HCT116 (cell line): ENCODE data around the gene RAI14. TPM values are rescaled to one million over a fixed set of nuclear protein-coding genes. Genes with fewer than 3 reads are reported as not detected.

Experiments used
- ATAC-seq: fragments of 200-7000 bp; cut with Tn5 transposase; 2 replicates; pipeline ENCODE4 v1.9.1; 2020; ENCODE audit warnings: mild to moderate bottlenecking, moderate library complexity
- BruUV-seq: library from RNA; stranded (reverse); fragments of 400-500 nt; replicated peaks from 2 replicates; lab custom pipeline; 2021; lab: Mats Ljungman, UMichigan
- CTCF ChIA-PET: fragments of 300-600 bp; sonication (Branson Sonifier 250); formaldehyde crosslinking; loops from one replicate; lab custom pipeline; 2021; ENCODE audit warnings: antibody characterized with exemption; lab: Charles Lee
- POLR2A ChIA-PET: fragments of 300-600, 350-600 bp; sonication (Branson Sonifier 250); formaldehyde crosslinking; loops from one replicate; lab custom pipeline; 2021; ENCODE audit warnings: antibody characterized with exemption; lab: Charles Lee
- RAD21 ChIA-PET, 2 experiments: fragments of 300-600 bp; sonication (Branson Sonifier 250); formaldehyde crosslinking; loops; one replicate each; lab custom pipeline; 2023; ENCODE audit warnings: low total read pairs in 2 of 2; ENCODE audit not compliant: uncharacterized antibody in 2 of 2, unreplicated experiment in 2 of 2, low non-redundant PET in 1 of 2; lab: Charles Lee
- DNase-seq: peaks from one replicate; pipeline ENCODE4 v3.0.0-alpha.2; 2010; ENCODE audit warnings: low read depth, low spot score
- H2AFZ ChIP-seq: fragments of 200-600 bp; shearing (Covaris generic), sonication (generic); 2 replicates; pipeline ENCODE4 v1.6.1; 2017; ENCODE audit warnings: low read depth, mixed run types, mixed read lengths, antibody characterized with exemption, low read length; ENCODE audit not compliant: poor library complexity, severe bottlenecking
- H3K27ac ChIP-seq: 2 replicates; pipeline ENCODE4 v1.5.1; 2012; ENCODE audit warnings: low read depth, low read length
- H3K27me3 ChIP-seq: fragments of 200-600 bp; sonication (generic); 2 replicates; pipeline ENCODE4 v1.6.1; 2016; ENCODE audit warnings: mixed run types, low read length, mixed read lengths; ENCODE audit not compliant: insufficient read depth
- H3K36me3 ChIP-seq, 2 experiments: fragments of 200-500 bp in 1 of 2; fragments of 200-600 bp in 1 of 2; sonication (Bioruptor generic) in 1 of 2; sonication (generic) in 1 of 2; 2 replicates each; pipeline versions ENCODE4 v1.5.1 to v1.6.1; 2014 to 2016; ENCODE audit warnings: low read length in 2 of 2, inconsistent platforms in 1 of 2, mixed read lengths in 1 of 2, mixed run types in 1 of 2; ENCODE audit not compliant: insufficient read depth in 2 of 2, control insufficient read depth in 1 of 2
- H3K4me1 ChIP-seq, 2 experiments: fragments of 200-600 bp in 1 of 2; sonication (generic) in 1 of 2; 2 replicates each; pipeline versions ENCODE4 v1.5.1 to v1.6.1; 2012 to 2017; ENCODE audit warnings: low read length in 2 of 2, inconsistent platforms in 1 of 2, mild to moderate bottlenecking in 1 of 2, mixed read lengths in 1 of 2, mixed run types in 1 of 2, moderate library complexity in 1 of 2; ENCODE audit not compliant: insufficient read depth in 2 of 2, control insufficient read depth in 1 of 2
- H3K4me2 ChIP-seq: fragments of 200-600 bp; sonication (generic); 2 replicates; pipeline ENCODE4 v1.6.1; 2017; ENCODE audit warnings: mixed run types, low read length, mixed read lengths
- H3K4me3 ChIP-seq, 2 experiments: fragments of 200-600 bp in 1 of 2; sonication (generic) in 1 of 2; replicated peaks in 1 of 2; 2 replicates each; pipeline ENCODE4 v1.5.1; 2011 to 2016; ENCODE audit warnings: low read length in 2 of 2, control low read depth in 1 of 2, low read depth in 1 of 2, mild to moderate bottlenecking in 1 of 2, mixed read lengths in 1 of 2, mixed run types in 1 of 2
- H3K79me2 ChIP-seq: fragments of 200-600 bp; sonication (generic); 2 replicates; pipeline ENCODE4 v1.6.1; 2017; ENCODE audit warnings: mild to moderate bottlenecking, mixed run types, low read length, moderate library complexity, mixed read lengths; ENCODE audit not compliant: insufficient read depth
- H3K9ac ChIP-seq: fragments of 200-600 bp; sonication (generic); 2 replicates; pipeline ENCODE4 v1.6.1; 2016; ENCODE audit warnings: low read length, mixed read lengths
- H3K9me2 ChIP-seq: fragments of 200-600 bp; sonication (generic), shearing (Covaris generic); 2 replicates; pipeline ENCODE4 v1.6.1; 2017; ENCODE audit warnings: mixed run types, mild to moderate bottlenecking, moderate library complexity; ENCODE audit not compliant: insufficient read depth
- H3K9me3 ChIP-seq, 2 experiments: fragments of 200-500 bp in 1 of 2; fragments of 200-600 bp in 1 of 2; sonication (Bioruptor generic) in 1 of 2; sonication (generic) in 1 of 2; 2 replicates each; pipeline ENCODE4 v1.6.1; 2014 to 2017; ENCODE audit warnings: low read length in 2 of 2, mixed read lengths in 2 of 2, inconsistent platforms in 1 of 2, low read depth in 1 of 2, mild to moderate bottlenecking in 1 of 2, mixed run types in 1 of 2, moderate library complexity in 1 of 2; ENCODE audit not compliant: control insufficient read depth in 1 of 2, insufficient read depth in 1 of 2
- H4K20me1 ChIP-seq: fragments of 200-600 bp; sonication (generic), shearing (Covaris generic); 2 replicates; pipeline ENCODE4 v1.6.1; 2017; ENCODE audit warnings: mixed run types, mild to moderate bottlenecking, moderate library complexity; ENCODE audit not compliant: insufficient read depth
- EZH2 ChIP-seq: fragments of 200-600 bp; sonication (generic); IDR thresholded peaks from 2 replicates; pipeline ENCODE4 v1.6.1; 2017; ENCODE audit warnings: antibody characterized with exemption, mixed run types
- JUND ChIP-seq: IDR thresholded peaks from 2 replicates; pipeline ENCODE4 v1.6.1; 2012
- POLR2AphosphoS5 ChIP-seq: IDR thresholded peaks from 2 replicates; pipeline ENCODE4 v1.6.1; 2011; ENCODE audit warnings: mild to moderate bottlenecking, low read depth, low read length, moderate library complexity
- RAD21 ChIP-seq: IDR thresholded peaks from 2 replicates; pipeline ENCODE4 v1.6.1; 2012; ENCODE audit warnings: low read depth, mild to moderate bottlenecking
- REST ChIP-seq: IDR thresholded peaks from 2 replicates; pipeline ENCODE4 v1.6.1; 2012; ENCODE audit warnings: low read depth
- SP1 ChIP-seq: IDR thresholded peaks from 2 replicates; pipeline ENCODE4 v1.6.1; 2012; ENCODE audit warnings: low read depth
- SRF ChIP-seq: IDR thresholded peaks from 2 replicates; pipeline ENCODE4 v1.6.1; 2012; ENCODE audit warnings: low read depth
- TCF7L2 ChIP-seq: IDR thresholded peaks from 2 replicates; pipeline ENCODE4 v1.7.0; 2011; ENCODE audit warnings: borderline replicate concordance, inconsistent platforms; ENCODE audit not compliant: insufficient read depth, insufficient read length; ENCODE audit errors: extremely low read depth
- ZBTB33 ChIP-seq: IDR thresholded peaks from 2 replicates; pipeline ENCODE4 v1.6.1; 2011; ENCODE audit warnings: mild to moderate bottlenecking, low read length, moderate library complexity; ENCODE audit not compliant: insufficient replicate concordance; ENCODE audit errors: extremely low read depth
- intact Hi-C: fragments of 100-400 bp; cut with micrococcal nuclease; formaldehyde crosslinking; loops from 2 replicates; pipeline ENCODE4 v1.10.0; 2022
- total RNA-seq: library from RNA; stranded (reverse); gene quantifications from one replicate; pipeline ENCODE4 v1.2.1, GENCODE V29; 2021; ENCODE audit not compliant: unreplicated experiment

The RAI14 gene
- total RNA-seq, 1 experiment from 2014 or later, result 47.9 TPM

GRCh38 chr5:34620185-34620584 lies 35.9 kb upstream of the RAI14 start:
- no peak overlapping the region for H3K9ac ChIP-seq
- H3K4me3 ChIP-seq, result no peak overlapping the region
- no peak for TF ChIP-seq REST
- no peak for TF ChIP-seq SRF
- TF ChIP-seq EZH2, result no peak
- TF ChIP-seq RAD21, result no peak
- POLR2A ChIA-PET, result no interaction called here
- no peak for DNase-seq
- no peaks in the 10 kb centered on the region for H3K9me2 ChIP-seq
- H3K9me3 ChIP-seq, result no peaks in the 10 kb centered on the region
- no TSS peak for BruUV-seq
- no peak overlapping the region for H3K27ac ChIP-seq
- no peaks in the 10 kb centered on the region for H3K27me3 ChIP-seq
- intact Hi-C loops, result no loop called here
- H3K79me2 ChIP-seq, result no peaks in the 10 kb centered on the region
- no peaks in the 10 kb centered on the region for H3K4me1 ChIP-seq
- CTCF ChIA-PET, result no interaction called here
- H2AFZ ChIP-seq, result no peak overlapping the region
- H3K36me3 ChIP-seq, result no peaks in the 10 kb centered on the region
- H4K20me1 ChIP-seq, result no peaks in the 10 kb centered on the region
- H3K4me2 ChIP-seq, result no peak overlapping the region
- RAD21 ChIA-PET, result no interaction called here
- ATAC-seq, result no peak

GRCh38 chr5:34621277-34622097 lies 34.6 kb upstream of the RAI14 start:
- no peaks in the 10 kb centered on the region for H4K20me1 ChIP-seq
- no peak overlapping the region for H3K9ac ChIP-seq
- no TSS peak for BruUV-seq
- no peak overlapping the region for H3K27ac ChIP-seq
- ChIA-PET POLR2A (no interaction called here), RAD21 (no interaction called here), CTCF (interaction anchor here (0.6 kb wide), 1 partner anchor 101 kb away, joined by 3 read pairs; no protein-coding TSS in a partner anchor)
- H3K4me1 ChIP-seq, result no peaks in the 10 kb centered on the region
- H3K4me2 ChIP-seq, result no peak overlapping the region
- ATAC-seq, result no peak
- H3K36me3 ChIP-seq, result no peaks in the 10 kb centered on the region
- no peak overlapping the region for H3K4me3 ChIP-seq
- DNase-seq, result no peak
- no peaks in the 10 kb centered on the region for H3K27me3 ChIP-seq
- no peaks in the 10 kb centered on the region for H3K9me2 ChIP-seq
- H3K9me3 ChIP-seq, result no peaks in the 10 kb centered on the region
- intact Hi-C loops, result no loop called here
- no peak overlapping the region for H2AFZ ChIP-seq
- no peaks in the 10 kb centered on the region for H3K79me2 ChIP-seq
- no peak for TF ChIP-seq JUND
- TF ChIP-seq POLR2AphosphoS5, result no peak
- TF ChIP-seq REST, result no peak
- no peak for TF ChIP-seq SP1
- no peak for TF ChIP-seq ZBTB33
- TF ChIP-seq TCF7L2, result no peak
